Heart right ventricle (tissue), 16 donors: ENCODE measurements around the gene QSOX1. TPM values are rescaled to one million over a fixed set of nuclear protein-coding genes. Genes with fewer than 3 reads are reported as not detected.
A peak's percentile ranks its signal among the peaks of the same experiment; 100 is the strongest.

Experiments used
- ATAC-seq, 8 donors: fragments of 200-7000 bp; cut with Tn5 transposase; one replicate each; pipeline ENCODE4 v1.9.1; 2020; ENCODE audit warnings: mild to moderate bottlenecking in 8 of 8, moderate library complexity in 8 of 8, moderate number of reproducible peaks in 1 of 8
- DNase-seq, 2 donors: peaks; one replicate each; pipeline ENCODE4 v3.0.0-alpha.2; 2020
- H3K27ac ChIP-seq, 10 donors: fragments of 200-600 bp; sonication (generic) in 2 of 10; one replicate each; pipeline versions ENCODE4 v1.5.0 to v1.8.0; 2020 to 2022; ENCODE audit warnings: mild to moderate bottlenecking in 3 of 10
- H3K27me3 ChIP-seq, 7 donors: fragments of 200-600 bp; one replicate each; pipeline ENCODE4 v1.8.0; 2021 to 2022; ENCODE audit warnings: mild to moderate bottlenecking in 2 of 7
- H3K36me3 ChIP-seq, 9 donors: fragments of 200-600 bp; sonication (generic) in 1 of 9; one replicate each; pipeline versions ENCODE4 v1.5.0 to v1.8.0; 2020 to 2022; ENCODE audit warnings: mild to moderate bottlenecking in 2 of 9
- H3K4me1 ChIP-seq, 9 donors: fragments of 200-600 bp; sonication (generic) in 1 of 9; one replicate each; pipeline versions ENCODE4 v1.5.0 to v1.8.0; 2020 to 2022; ENCODE audit warnings: mild to moderate bottlenecking in 4 of 9
- H3K4me3 ChIP-seq, 10 donors: fragments of 200-600 bp; sonication (generic) in 2 of 10; one replicate each; pipeline versions ENCODE4 v1.5.0 to v1.8.0; 2020 to 2022; ENCODE audit warnings: mild to moderate bottlenecking in 7 of 10, moderate library complexity in 2 of 10
- H3K9me3 ChIP-seq, 11 donors: fragments of 200-600 bp in 10 of 11; sonication (generic) in 2 of 11; one replicate each; pipeline versions ENCODE4 v1.5.0 to v1.8.0; 2013 to 2022; ENCODE audit warnings: mild to moderate bottlenecking in 2 of 11, control low read depth in 1 of 11, moderate library complexity in 1 of 11
- CTCF ChIP-seq, 9 donors: fragments of 200-600 bp; sonication (generic) in 2 of 9; IDR thresholded peaks; one replicate each; pipeline versions ENCODE4 v1.5.0 to v1.8.0; 2021 to 2022; ENCODE audit warnings: antibody characterized with exemption in 9 of 9, mild to moderate bottlenecking in 5 of 9, moderate library complexity in 1 of 9
- WGBS, 2 donors: extraction: QIAGEN DNeasy Blood & Tissue Kit; methylation state at CpG; one replicate each; pipeline ENCODE4 v1.1.7; 2013; ENCODE audit warnings: inconsistent platforms in 1 of 2; 5-methylcytosine and 5-hydroxymethylcytosine counted together
- intact Hi-C, 10 donors: fragments of 100-400 bp; cut with DNase I; formaldehyde crosslinking; loops; one replicate each; pipeline versions ENCODE4 v1.11.1 to v1.14.2; 2022
- polyA plus RNA-seq, 2 donors: library from polyadenylated mRNA; stranded (reverse); fragments of 200-250 nt; gene quantifications; one replicate each; pipeline ENCODE4 v1.2.3, GENCODE V29; 2013
- total RNA-seq, 10 donors: library from RNA; stranded (reverse); fragmentation: NEBNext Ultra II Directional in 3 of 10; extraction: Animal tissue kit (Norgen Biotek cat#: 25700) in 3 of 10; gene quantifications; one replicate each; pipeline versions ENCODE4 v1.2.1 to v1.2.4, GENCODE V29; 2021 to 2023
- donor health status: Arrhythmogenic right ventricular cardiomyopathy.
- donor health status: ischemic (EF 13 %, LVEDD 7.1; RV severe dilation, severe dysfunction).
- donor health status: healthy with polysubstance abuse.
- donor health status: DM: no; HTN: yes; CAD: no.
- donor health status: DM: no; HTN: no; CAD: no.
- donor health status: ischemic (EF 25% LVEDD 6.9; RV normal size, moderate dysfunction).
- donor health status: ischemic (EF 25% LVEDD 5.7; RV mildly dilated, moderate dysfunction).
- donor health status: healthy.
- donor health status: DM: yes; HTN: yes; CAD: no.
- donor health status: Ischemic cardiomyopathy.
- donor health status: ischemic (EF 35%, LVEDD 5.7; RV mildly dilated, moderate dysfunction).
- donor health status: nonischemic (EF 11% LVEDD 7.7; RV severe dilation, severe dysfunction).
- donor health status: DM: yes; HTN: yes; CAD: no.
- donor health status: PGD.
- donor health status: ischemic (EF 29% LVEDD 5.4; RV normal size, mild dysfunction).
- donor health status: nonischemic (EF 23%, LVEDD 6.1; RV moderate dilation, normal function).

Gene QSOX1
- total and polyA plus RNA-seq, 12 donors, result 43.5 to 198 (median 84.6) TPM

- intact Hi-C loops, result loop anchor here in 7 of 10 donors (10.0 kb wide), 3 partner anchors 234 to 304 kb away; no protein-coding TSS in a partner anchor
- Histone ChIP-seq H3K4me1 (peaks cover 0 to 6% (median 1%) of the 10 kb centered on the region in 9 donors), H3K27me3 (no peaks in the 10 kb centered on the region), H3K27ac (no peak overlapping the region), H3K36me3 (peaks cover 0 to 65% (median 21%) of the 10 kb centered on the region in 9 donors), H3K4me3 (no peak overlapping the region), H3K9me3 (no peaks in the 10 kb centered on the region)
- TF ChIP-seq CTCF (IDR thresholded peaks at IDR 0.05), result peak in 7 of 9 donors; percentile 12 to 44 (median 38)
- no peak for ATAC-seq
- no peak for DNase-seq
- WGBS, 2 donors, result 82 to 90% methylated on average over 7 of the region's 7 CpGs
These were observed 26.4 kb downstream of the QSOX1 start for GRCh38 chr1:180181048-180181447.

GRCh38 chr1:180181996-180182642, 27.4 kb downstream of the QSOX1 start:
- Histone ChIP-seq H3K27ac (no peak overlapping the region), H3K4me3 (no peak overlapping the region), H3K4me1 (no peaks in the 10 kb centered on the region), H3K9me3 (no peaks in the 10 kb centered on the region), H3K27me3 (no peaks in the 10 kb centered on the region), H3K36me3 (peaks cover 0 to 76% (median 30%) of the 10 kb centered on the region in 9 donors)
- WGBS, 2 donors, result 92 to 97% methylated on average over 23 of the region's 23 CpGs
- ATAC-seq (no peak), DNase-seq (no peak)
- intact Hi-C loops, result loop anchor here in 7 of 10 donors (10.0 kb wide), 3 partner anchors 233 to 303 kb away; no protein-coding TSS in a partner anchor
- no peak for TF ChIP-seq CTCF (IDR thresholded peaks at IDR 0.05)

GRCh38 chr1:180182643-180183311, 28.1 kb downstream of the QSOX1 start:
- ATAC-seq (no peak), DNase-seq (no peak)
- H3K9me3 ChIP-seq, result no peaks in the 10 kb centered on the region
- H3K36me3 ChIP-seq, result peaks cover 0 to 81% (median 37%) of the 10 kb centered on the region in 9 donors
- H3K4me3 ChIP-seq, result no peak overlapping the region
- WGBS, 2 donors, result 90 to 96% methylated on average over 21 to 22 of the region's 22 CpGs
- intact Hi-C loops, result loop anchor here in 7 of 10 donors (10.0 kb wide), 3 partner anchors 232 to 302 kb away; no protein-coding TSS in a partner anchor
- no peak overlapping the region for H3K27ac ChIP-seq
- no peak for TF ChIP-seq CTCF (IDR thresholded peaks at IDR 0.05)
- no peaks in the 10 kb centered on the region for H3K4me1 ChIP-seq
- no peaks in the 10 kb centered on the region for H3K27me3 ChIP-seq

- no peaks in the 10 kb centered on the region for H3K4me1 ChIP-seq
- WGBS, 2 donors, result 76 to 77% methylated on average over 10 of the region's 10 CpGs
- H3K4me3 ChIP-seq, result no peak overlapping the region
- H3K36me3 ChIP-seq, result peaks cover 0 to 86% (median 39%) of the 10 kb centered on the region in 9 donors
- ATAC-seq (peak in 1 of 8 donors; percentile 20), DNase-seq (no peak)
- H3K27ac ChIP-seq, result no peak overlapping the region
- no peaks in the 10 kb centered on the region for H3K9me3 ChIP-seq
- H3K27me3 ChIP-seq, result no peaks in the 10 kb centered on the region
- intact Hi-C loops, result loop anchor here in 7 of 10 donors (10.0 kb wide), 3 partner anchors 231 to 301 kb away; no protein-coding TSS in a partner anchor
- TF ChIP-seq CTCF (IDR thresholded peaks at IDR 0.05), result no peak
These were observed 28.8 kb downstream of the QSOX1 start for GRCh38 chr1:180183426-180183825.
